HepG2 (cell line): ENCODE measurements around the gene ZFAND2B. TPM values are rescaled to one million over a fixed set of nuclear protein-coding genes. Genes with fewer than 3 reads are reported as not detected.

ENCODE experiments used
- AGO1 ChIP-seq: fragments of 200-400 bp; formaldehyde crosslinking; IDR thresholded peaks from 2 replicates; pipeline ENCODE4 v1.6.1; 2017; ENCODE audit warnings: mild to moderate bottlenecking, low read depth, low read length, moderate library complexity; ENCODE audit not compliant: poor library complexity, severe bottlenecking
- BCL3 ChIP-seq: sonication (generic); formaldehyde crosslinking; IDR thresholded peaks from 2 replicates; pipeline ENCODE4 v1.5.1; 2020; ENCODE audit warnings: mild to moderate bottlenecking, missing genetic modification reagents, moderate library complexity
- FOXJ3 ChIP-seq: sonication (generic); formaldehyde crosslinking; IDR thresholded peaks from 2 replicates; pipeline ENCODE4 v1.4.0; 2020; ENCODE audit warnings: missing genetic modification reagents, mild to moderate bottlenecking, borderline replicate concordance
- HIVEP1 ChIP-seq: sonication (generic); formaldehyde crosslinking; IDR thresholded peaks from 2 replicates; pipeline ENCODE4 v1.4.0; 2020; ENCODE audit warnings: mild to moderate bottlenecking, missing genetic modification reagents
- HMGXB3 ChIP-seq: sonication (generic); formaldehyde crosslinking; IDR thresholded peaks from 2 replicates; pipeline ENCODE4 v1.4.0; 2020; ENCODE audit warnings: missing genetic modification reagents, borderline replicate concordance
- LBX2 ChIP-seq: sonication (generic); formaldehyde crosslinking; IDR thresholded peaks from 2 replicates; pipeline ENCODE4 v1.5.0; 2020; ENCODE audit warnings: missing genetic modification reagents, mild to moderate bottlenecking, borderline replicate concordance
- USF2 ChIP-seq, 2 experiments: sonication (generic) in 1 of 2; formaldehyde crosslinking in 1 of 2; IDR thresholded peaks; 2 replicates each; pipeline versions ENCODE4 v1.5.1 to v1.6.1; 2011 to 2020; ENCODE audit warnings: borderline replicate concordance in 1 of 2, low read depth in 1 of 2, low read length in 1 of 2, mild to moderate bottlenecking in 1 of 2, missing genetic modification reagents in 1 of 2, moderate library complexity in 1 of 2
- ZNF280B ChIP-seq: sonication (generic); formaldehyde crosslinking; IDR thresholded peaks from 2 replicates; pipeline ENCODE4 v1.5.0; 2020; ENCODE audit warnings: missing genetic modification reagents, mild to moderate bottlenecking, borderline replicate concordance
- ZNF431 ChIP-seq: sonication (generic); formaldehyde crosslinking; IDR thresholded peaks from 2 replicates; pipeline ENCODE4 v1.9.0; 2022; ENCODE audit warnings: missing genetic modification reagents, low read depth, mild to moderate bottlenecking, borderline replicate concordance
- ZNF512B ChIP-seq: sonication (generic); formaldehyde crosslinking; IDR thresholded peaks from 2 replicates; pipeline ENCODE4 v1.5.1; 2020; ENCODE audit warnings: missing genetic modification reagents, mild to moderate bottlenecking, borderline replicate concordance
- ZNF616 ChIP-seq: sonication (generic); formaldehyde crosslinking; IDR thresholded peaks from 2 replicates; pipeline ENCODE4 v1.5.0; 2020; ENCODE audit warnings: low read depth, mild to moderate bottlenecking, missing genetic modification reagents
- ZNF678 ChIP-seq: sonication (generic); formaldehyde crosslinking; IDR thresholded peaks from 2 replicates; pipeline ENCODE4 v1.4.0; 2020; ENCODE audit warnings: mild to moderate bottlenecking, missing genetic modification reagents
- polyA plus RNA-seq, 8 experiments: library from polyadenylated mRNA; depleted of rRNA in 3 of 8; stranded (reverse) in 7 of 8; unstranded in 1 of 8; fragments of >200 nt; fragmentation: Illumina TruSeq in 4 of 8; extraction: Trizol in 4 of 8; gene quantifications; 2 replicates each; pipeline versions ENCODE4 v1.2.1 to v1.2.3, GENCODE V29; 2011 to 2016; ENCODE audit warnings: low read depth in 4 of 8, missing spikeins in 1 of 8, mixed read lengths in 1 of 8; ENCODE audit not compliant: insufficient read depth in 1 of 8
- total RNA-seq, 5 experiments: library from RNA; depleted of rRNA; stranded (reverse); fragments of >200 nt; fragmentation: Illumina TruSeq; extraction: Trizol; gene quantifications; 2 replicates each; pipeline ENCODE4 v1.2.3, GENCODE V29; 2016; ENCODE audit warnings: low read depth in 1 of 5

The ZFAND2B gene
- total and polyA plus RNA-seq, 2 of the 13 experiments (the other 11 are each of a cell fraction or from before 2014, with no cell fraction given): 53.3 to 115 TPM

GRCh38 chr2:219207134-219207883, 727 bp downstream of the ZFAND2B start (continued):
- TF ChIP-seq ZNF512B (CRISPR knock-in tag) (no peak), LBX2 (CRISPR knock-in tag) (no peak), ZNF280B (CRISPR knock-in tag) (no peak), ZNF616 (no peak), HIVEP1 (CRISPR knock-in tag) (no peak; the same call in none of the 2 replicates), ZNF678 (CRISPR knock-in tag) (peak; percentile 26; the same call in 1 of the 2 replicates), AGO1 (no peak), USF2 (IDR thresholded peaks at IDR 0.05; ENCODE audit: low read depth, low read length) (no peak), USF2 (CRISPR knock-in tag; IDR thresholded peaks at IDR 0.05; ENCODE audit: borderline replicate concordance) (no peak), HMGXB3 (no peak; the same call in 1 of the 2 replicates), ZNF431 (CRISPR knock-in tag) (0 out of 2 replicates have a peak, but pooled peaks have one; percentile 8), FOXJ3 (CRISPR knock-in tag) (no peak), BCL3 (no peak)
